GM12878 (cell line): ENCODE data around the gene KRT4. TPM values are rescaled to one million over a fixed set of nuclear protein-coding genes. Genes with fewer than 3 reads are reported as not detected.

Experiments used
- ATAC-seq: fragments of 200-7000 bp; cut with Tn5 transposase; 3 replicates; pipeline ENCODE4 v1.9.1; 2020; ENCODE audit warnings: mild to moderate bottlenecking, moderate library complexity
- BruUV-seq: library from RNA; stranded (reverse); fragments of 400-500 nt; replicated peaks from 2 replicates; lab custom pipeline; 2021; lab: Mats Ljungman, UMichigan
- CTCF ChIA-PET: fragments of 300-600 bp; sonication (Branson Sonifier 250); formaldehyde crosslinking; extraction: SDS; loops from one replicate; lab custom pipeline; 2021; ENCODE audit warnings: inconsistent platforms; lab: Yijun Ruan, JAX
- POLR2A ChIA-PET: fragments of 350-600 bp; formaldehyde crosslinking; extraction: SDS; loops from one replicate; lab custom pipeline; 2021; ENCODE audit warnings: inconsistent platforms; lab: Charles Lee
- RAD21 ChIA-PET: fragments of 300-600 bp; sonication (Branson Sonifier 250); formaldehyde crosslinking; loops from one replicate; lab custom pipeline; 2023; ENCODE audit warnings: antibody characterized with exemption; ENCODE audit not compliant: unreplicated experiment; lab: Charles Lee
- SMC1A ChIA-PET: fragments of 300-600 bp; sonication (Branson Sonifier 250); formaldehyde crosslinking; loops from one replicate; lab custom pipeline; 2023; ENCODE audit not compliant: unreplicated experiment, uncharacterized antibody; lab: Charles Lee
- DNase-seq: peaks from one replicate; pipeline ENCODE4 v3.0.0-alpha.2; 2011; ENCODE audit warnings: low read depth, low spot score
- FAIRE-seq: peaks from 3 replicates; lab custom pipeline; 2011; peaks lifted over from hg19 to GRCh38; lab: Jason Lieb, UNC
- H2AFZ ChIP-seq: 2 replicates; pipeline ENCODE4 v1.6.0; 2011; ENCODE audit warnings: low read depth, low read length, control low read depth; ENCODE audit not compliant: control insufficient read depth
- H3K27ac ChIP-seq: 2 replicates; pipeline ENCODE4 v1.5.1; 2011; ENCODE audit warnings: control low read depth; ENCODE audit not compliant: control insufficient read depth, insufficient read depth
- H3K27me3 ChIP-seq, 2 experiments: replicated peaks in 1 of 2; 2 replicates each; pipeline versions ENCODE4 v1.6.0 to v1.6.1; 2011; ENCODE audit warnings: low read length in 1 of 2; ENCODE audit not compliant: control insufficient read depth in 2 of 2, insufficient read depth in 2 of 2
- H3K36me3 ChIP-seq, 2 experiments: 2 replicates each; pipeline ENCODE4 v1.5.1; 2011; ENCODE audit warnings: low read length in 1 of 2; ENCODE audit not compliant: control insufficient read depth in 2 of 2, insufficient read depth in 2 of 2
- H3K4me1 ChIP-seq: 2 replicates; pipeline ENCODE4 v1.6.1; 2011; ENCODE audit warnings: mild to moderate bottlenecking, low read length, moderate library complexity, mixed read lengths; ENCODE audit not compliant: control insufficient read depth, insufficient read depth
- H3K4me2 ChIP-seq: 2 replicates; pipeline ENCODE4 v1.6.0; 2011; ENCODE audit warnings: control low read depth; ENCODE audit not compliant: control insufficient read depth, insufficient read depth
- H3K4me3 ChIP-seq: fragments of 200-600 bp; sonication (generic); 2 replicates; pipeline ENCODE4 v1.5.1; 2016
- H3K79me2 ChIP-seq: 2 replicates; pipeline ENCODE4 v1.6.0; 2011; ENCODE audit warnings: low read length; ENCODE audit not compliant: control insufficient read depth, insufficient read depth
- H3K9ac ChIP-seq: 2 replicates; pipeline ENCODE4 v1.8.0; 2011; ENCODE audit warnings: low read length, control low read depth, mixed read lengths; ENCODE audit not compliant: control insufficient read depth, insufficient read depth
- H3K9me3 ChIP-seq: replicated peaks from 3 replicates; pipeline ENCODE4 v1.5.1; 2011; ENCODE audit warnings: mild to moderate bottlenecking, low read length; ENCODE audit not compliant: control insufficient read depth, insufficient read depth
- H4K20me1 ChIP-seq: 2 replicates; pipeline ENCODE4 v1.6.0; 2011; ENCODE audit not compliant: control insufficient read depth, insufficient read depth
- BRCA1 ChIP-seq: IDR thresholded peaks from 2 replicates; pipeline ENCODE4 v1.6.1; 2011; ENCODE audit warnings: low read depth, low read length, improper control_type of control experiment
- HDGF ChIP-seq: fragments of 450-650 bp; IDR thresholded peaks from 2 replicates; pipeline ENCODE4 v1.6.1; 2016; ENCODE audit warnings: antibody characterized with exemption
- IRF5 ChIP-seq: fragments of 450-650 bp; IDR thresholded peaks from 2 replicates; pipeline ENCODE4 v1.6.1; 2017; ENCODE audit warnings: borderline replicate concordance
- MTA3 ChIP-seq: IDR thresholded peaks from 2 replicates; pipeline ENCODE4 v1.6.1; 2012; ENCODE audit warnings: low read length, inconsistent platforms, borderline replicate concordance
- PML ChIP-seq: IDR thresholded peaks from 2 replicates; pipeline ENCODE4 v1.6.1; 2012; ENCODE audit warnings: low read length, inconsistent platforms
- POLR2A ChIP-seq: IDR thresholded peaks from 2 replicates; pipeline ENCODE4 v1.6.1; 2011; ENCODE audit warnings: low read depth, mild to moderate bottlenecking, low read length
- SMAD1 ChIP-seq: fragments of 450-650 bp; IDR thresholded peaks from 2 replicates; pipeline ENCODE4 v1.6.1; 2018; ENCODE audit warnings: mild to moderate bottlenecking, low read depth; ENCODE audit not compliant: partially characterized antibody
- ZNF384 ChIP-seq: IDR thresholded peaks from 2 replicates; pipeline ENCODE4 v1.6.1; 2012; ENCODE audit warnings: low read depth, mild to moderate bottlenecking, low read length, improper control_type of control experiment, borderline replicate concordance
- ZNF687 ChIP-seq: fragments of 450-650 bp; IDR thresholded peaks from 2 replicates; pipeline ENCODE4 v1.6.1; 2017; ENCODE audit warnings: mild to moderate bottlenecking, moderate library complexity
- WGBS: methylation state at CpG from one replicate; pipeline ENCODE4 v1.1.6; 2016; ENCODE audit warnings: low lambda C conversion rate; ENCODE audit not compliant: insufficient replicate concordance, insufficient coverage; ENCODE audit errors: missing lambda C conversion rate; 5-methylcytosine and 5-hydroxymethylcytosine counted together
- in situ Hi-C: fragments of 300-500 bp; cut with MboI; formaldehyde crosslinking; loops from 9 replicates; pipeline ENCODE4 v1.14.3; 2018; ENCODE audit warnings: mixed read lengths
- intact Hi-C: fragments of 100-400 bp; cut with micrococcal nuclease; formaldehyde crosslinking; loops from one replicate; pipeline ENCODE4 v1.14.2; 2022; ENCODE audit not compliant: unreplicated experiment
- polyA plus RNA-seq, 11 experiments: library from polyadenylated mRNA; depleted of rRNA in 4 of 11; unstranded in 6 of 11; stranded (reverse) in 5 of 11; fragments of >200 nt; fragmentation: Nextera tagmentation in 4 of 11; fragmentation: Illumina TruSeq in 1 of 11; extraction: Ambion mirVana in 4 of 11; extraction: Trizol in 1 of 11; gene quantifications; 1 replicate in 1 of 11; 2 replicates in 10 of 11; pipeline versions ENCODE4 v1.2.1 to v1.2.3, GENCODE V29; 2011 to 2016; ENCODE audit warnings: inconsistent platforms in 2 of 11, missing spikeins in 2 of 11, low read depth in 1 of 11
- total RNA-seq, 4 experiments: library from RNA; depleted of rRNA in 3 of 4; stranded (reverse); fragments of >200 nt in 3 of 4; fragmentation: Illumina TruSeq in 1 of 4; extraction: Trizol in 1 of 4; gene quantifications; 2 replicates each; pipeline versions ENCODE4 v1.2.1 to v1.2.3, GENCODE V29; 2013 to 2021
- TF ChIP-seq, protein P1 (sequence below): fragments of 450-650 bp; IDR thresholded peaks from 2 replicates; pipeline ENCODE4 v1.6.1; 2017; ENCODE audit warnings: antibody characterized with exemption, mild to moderate bottlenecking, moderate library complexity
- TF ChIP-seq, protein P2 (sequence below): fragments of 450-650 bp; formaldehyde crosslinking; IDR thresholded peaks from 2 replicates; pipeline ENCODE4 v1.4.0; 2020; ENCODE audit warnings: mild to moderate bottlenecking, moderate library complexity

Gene KRT4
- total and polyA plus RNA-seq, 10 of the 15 experiments (the other 5 are each of a cell fraction or from before 2014, with no cell fraction given) = not detected

DNA sequence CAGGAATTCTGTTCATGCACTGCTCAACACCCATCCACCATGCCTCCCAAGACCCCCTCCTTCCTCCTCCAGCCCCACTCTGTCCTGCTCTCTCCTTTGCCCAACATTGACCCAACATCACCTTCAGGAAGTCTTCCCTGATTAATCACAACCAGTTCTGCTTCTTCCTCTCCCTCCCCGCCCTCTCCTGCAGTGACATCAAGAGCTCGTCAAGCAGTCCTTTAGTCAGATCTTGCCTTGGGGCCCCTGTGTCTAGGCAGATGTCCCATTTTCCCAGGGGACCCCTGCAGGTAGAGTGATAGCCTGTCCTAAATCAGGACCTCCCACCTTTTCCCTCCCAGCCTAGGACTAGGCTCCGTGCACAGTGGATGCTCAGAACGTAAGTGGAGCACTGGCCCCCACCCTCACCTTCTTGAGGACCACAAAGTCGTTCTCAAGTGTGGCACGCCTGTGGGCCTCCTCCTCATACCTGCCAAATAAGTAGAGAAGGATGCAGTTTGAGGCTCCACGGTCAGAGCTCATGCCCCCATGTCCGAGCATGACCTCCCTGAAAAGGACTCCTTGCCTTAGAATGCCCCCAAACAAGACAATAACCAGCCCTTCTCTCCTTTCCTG, 32.5 kb upstream of the KRT4 start:
- 16% methylated on average over 8 of the region's 8 CpGs for WGBS
- H3K4me2 ChIP-seq = no peak overlapping the region
- DNase-seq (no peak), FAIRE-seq (no peak), ATAC-seq (no peak)
- ChIA-PET CTCF (no interaction called here), SMC1A (no interaction called here), POLR2A (no interaction called here), RAD21 (no interaction called here)
- H3K4me1 ChIP-seq = no peaks in the 10 kb centered on the region
- no peak overlapping the region for H2AFZ ChIP-seq
- in situ Hi-C loops (no loop called here), intact Hi-C loops (no loop called here)
- no peak overlapping the region for H3K4me3 ChIP-seq
- TF ChIP-seq MTA3 = no peak
- TF ChIP-seq, protein P1, sequence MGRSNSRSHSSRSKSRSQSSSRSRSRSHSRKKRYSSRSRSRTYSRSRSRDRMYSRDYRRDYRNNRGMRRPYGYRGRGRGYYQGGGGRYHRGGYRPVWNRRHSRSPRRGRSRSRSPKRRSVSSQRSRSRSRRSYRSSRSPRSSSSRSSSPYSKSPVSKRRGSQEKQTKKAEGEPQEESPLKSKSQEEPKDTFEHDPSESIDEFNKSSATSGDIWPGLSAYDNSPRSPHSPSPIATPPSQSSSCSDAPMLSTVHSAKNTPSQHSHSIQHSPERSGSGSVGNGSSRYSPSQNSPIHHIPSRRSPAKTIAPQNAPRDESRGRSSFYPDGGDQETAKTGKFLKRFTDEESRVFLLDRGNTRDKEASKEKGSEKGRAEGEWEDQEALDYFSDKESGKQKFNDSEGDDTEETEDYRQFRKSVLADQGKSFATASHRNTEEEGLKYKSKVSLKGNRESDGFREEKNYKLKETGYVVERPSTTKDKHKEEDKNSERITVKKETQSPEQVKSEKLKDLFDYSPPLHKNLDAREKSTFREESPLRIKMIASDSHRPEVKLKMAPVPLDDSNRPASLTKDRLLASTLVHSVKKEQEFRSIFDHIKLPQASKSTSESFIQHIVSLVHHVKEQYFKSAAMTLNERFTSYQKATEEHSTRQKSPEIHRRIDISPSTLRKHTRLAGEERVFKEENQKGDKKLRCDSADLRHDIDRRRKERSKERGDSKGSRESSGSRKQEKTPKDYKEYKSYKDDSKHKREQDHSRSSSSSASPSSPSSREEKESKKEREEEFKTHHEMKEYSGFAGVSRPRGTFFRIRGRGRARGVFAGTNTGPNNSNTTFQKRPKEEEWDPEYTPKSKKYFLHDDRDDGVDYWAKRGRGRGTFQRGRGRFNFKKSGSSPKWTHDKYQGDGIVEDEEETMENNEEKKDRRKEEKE = no peak
- TF ChIP-seq, protein P2, sequence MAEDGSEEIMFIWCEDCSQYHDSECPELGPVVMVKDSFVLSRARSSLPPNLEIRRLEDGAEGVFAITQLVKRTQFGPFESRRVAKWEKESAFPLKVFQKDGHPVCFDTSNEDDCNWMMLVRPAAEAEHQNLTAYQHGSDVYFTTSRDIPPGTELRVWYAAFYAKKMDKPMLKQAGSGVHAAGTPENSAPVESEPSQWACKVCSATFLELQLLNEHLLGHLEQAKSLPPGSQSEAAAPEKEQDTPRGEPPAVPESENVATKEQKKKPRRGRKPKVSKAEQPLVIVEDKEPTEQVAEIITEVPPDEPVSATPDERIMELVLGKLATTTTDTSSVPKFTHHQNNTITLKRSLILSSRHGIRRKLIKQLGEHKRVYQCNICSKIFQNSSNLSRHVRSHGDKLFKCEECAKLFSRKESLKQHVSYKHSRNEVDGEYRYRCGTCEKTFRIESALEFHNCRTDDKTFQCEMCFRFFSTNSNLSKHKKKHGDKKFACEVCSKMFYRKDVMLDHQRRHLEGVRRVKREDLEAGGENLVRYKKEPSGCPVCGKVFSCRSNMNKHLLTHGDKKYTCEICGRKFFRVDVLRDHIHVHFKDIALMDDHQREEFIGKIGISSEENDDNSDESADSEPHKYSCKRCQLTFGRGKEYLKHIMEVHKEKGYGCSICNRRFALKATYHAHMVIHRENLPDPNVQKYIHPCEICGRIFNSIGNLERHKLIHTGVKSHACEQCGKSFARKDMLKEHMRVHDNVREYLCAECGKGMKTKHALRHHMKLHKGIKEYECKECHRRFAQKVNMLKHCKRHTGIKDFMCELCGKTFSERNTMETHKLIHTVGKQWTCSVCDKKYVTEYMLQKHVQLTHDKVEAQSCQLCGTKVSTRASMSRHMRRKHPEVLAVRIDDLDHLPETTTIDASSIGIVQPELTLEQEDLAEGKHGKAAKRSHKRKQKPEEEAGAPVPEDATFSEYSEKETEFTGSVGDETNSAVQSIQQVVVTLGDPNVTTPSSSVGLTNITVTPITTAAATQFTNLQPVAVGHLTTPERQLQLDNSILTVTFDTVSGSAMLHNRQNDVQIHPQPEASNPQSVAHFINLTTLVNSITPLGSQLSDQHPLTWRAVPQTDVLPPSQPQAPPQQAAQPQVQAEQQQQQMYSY (CRISPR knock-in tag) = no peak
- no peak for TF ChIP-seq POLR2A
- no peak for TF ChIP-seq ZNF384
- TF ChIP-seq SMAD1 = no peak
- TF ChIP-seq PML = no peak
- no peak for TF ChIP-seq ZNF687
- TF ChIP-seq BRCA1 = no peak
- TF ChIP-seq HDGF = no peak
- no peak for TF ChIP-seq IRF5
- H3K27me3 ChIP-seq = no peaks in the 10 kb centered on the region; a peak in 3 of 4 replicates
- H3K9ac ChIP-seq = no peak overlapping the region
- H3K79me2 ChIP-seq = no peaks in the 10 kb centered on the region
- BruUV-seq = no TSS peak
- no peaks in the 10 kb centered on the region for H3K36me3 ChIP-seq
- no peaks in the 10 kb centered on the region for H4K20me1 ChIP-seq
- H3K27ac ChIP-seq = no peak overlapping the region
- H3K9me3 ChIP-seq = no peaks in the 10 kb centered on the region
